ENCODE data around the gene BMERB1. TPM values are rescaled to one million over a fixed set of nuclear protein-coding genes. Genes with fewer than 3 reads are reported as not detected.

The BMERB1 gene
- polyA plus RNA-seq, 1 of the 3 experiments (the other 2 are of a cell fraction): 33.9 TPM

DNA sequence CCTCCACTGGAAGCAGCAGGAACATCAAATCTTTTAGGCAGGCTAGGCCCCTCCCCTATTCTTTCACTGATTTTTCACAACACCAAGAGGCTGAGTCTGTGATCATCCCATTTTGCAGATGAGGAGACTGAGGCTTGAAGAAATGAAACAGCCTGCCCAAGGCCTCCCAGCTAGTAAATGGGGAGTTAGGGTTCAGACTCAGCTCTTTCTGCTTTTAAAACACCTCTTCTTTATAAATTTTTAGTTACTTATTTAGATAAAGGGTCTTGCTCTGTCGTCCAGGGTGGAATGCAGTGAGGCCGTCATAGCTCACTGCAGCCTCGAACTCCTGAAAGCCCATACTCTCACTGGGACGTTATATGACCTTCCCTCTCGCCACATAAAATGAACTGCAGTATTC, 82.2 kb downstream of the BMERB1 start:
- Histone ChIP-seq H3K79me2 (ENCODE audit: insufficient read depth) (no peaks in the 10 kb centered on the region), H3F3A (replicated peaks; ENCODE audit: insufficient read depth) (no peaks in the 10 kb centered on the region), H2AFZ (ENCODE audit: low read depth) (no peak overlapping the region), H3K27ac (ENCODE audit: low read depth in 2 of 2, low read length in 1 of 2) (no peak overlapping the region), H3K4me1 (ENCODE audit: control insufficient read depth in 1 of 2, insufficient read depth in 2 of 2, low read depth in 1 of 2, low read length in 1 of 2) (peaks cover 5 to 26% of the 10 kb centered on the region in 2 experiments; a peak in 2 of 4 replicates), H3K36me3 (replicated peaks in 1 of 2; ENCODE audit: control insufficient read depth in 1 of 2, insufficient read depth in 2 of 2, low read length in 1 of 2) (no peaks in the 10 kb centered on the region), H3K4me3 (ENCODE audit: low read depth in 2 of 2, low read length in 1 of 2) (no peak overlapping the region), H3K9me3 (no peaks in the 10 kb centered on the region), H4K20me1 (ENCODE audit: insufficient read depth) (no peaks in the 10 kb centered on the region), H3K9ac (no peak overlapping the region), H3K9me2 (no peaks in the 10 kb centered on the region), H3K4me2 (no peak overlapping the region), H3K27me3 (ENCODE audit: insufficient read depth) (no peaks in the 10 kb centered on the region)
- ChIA-PET CTCF (interaction anchor here (0.8 to 1.0 kb wide), 2 partner anchors 19 to 89 kb away, joined by 3 to 4 read pairs; no protein-coding TSS in a partner anchor), POLR2A (no interaction called here)
- 91% methylated on average over 5 of the region's 5 CpGs for WGBS (ENCODE audit: low lambda C conversion rate)
- DNase-seq: no peak
- TF ChIP-seq NRF1 (IDR thresholded peaks at IDR 0.05; ENCODE audit: low read depth, low read length): no peak
- TF ChIP-seq TCF12 (IDR thresholded peaks at IDR 0.05): no peak
- TF ChIP-seq NFIC (IDR thresholded peaks at IDR 0.05; ENCODE audit: borderline replicate concordance): no peak
- TF ChIP-seq, protein P1, sequence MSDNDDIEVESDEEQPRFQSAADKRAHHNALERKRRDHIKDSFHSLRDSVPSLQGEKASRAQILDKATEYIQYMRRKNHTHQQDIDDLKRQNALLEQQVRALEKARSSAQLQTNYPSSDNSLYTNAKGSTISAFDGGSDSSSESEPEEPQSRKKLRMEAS (IDR thresholded peaks at IDR 0.05; ENCODE audit: low read depth): no peak
- TF ChIP-seq FOXJ3 (CRISPR knock-in tag; IDR thresholded peaks at IDR 0.05): no peak
- TF ChIP-seq, protein P2, sequence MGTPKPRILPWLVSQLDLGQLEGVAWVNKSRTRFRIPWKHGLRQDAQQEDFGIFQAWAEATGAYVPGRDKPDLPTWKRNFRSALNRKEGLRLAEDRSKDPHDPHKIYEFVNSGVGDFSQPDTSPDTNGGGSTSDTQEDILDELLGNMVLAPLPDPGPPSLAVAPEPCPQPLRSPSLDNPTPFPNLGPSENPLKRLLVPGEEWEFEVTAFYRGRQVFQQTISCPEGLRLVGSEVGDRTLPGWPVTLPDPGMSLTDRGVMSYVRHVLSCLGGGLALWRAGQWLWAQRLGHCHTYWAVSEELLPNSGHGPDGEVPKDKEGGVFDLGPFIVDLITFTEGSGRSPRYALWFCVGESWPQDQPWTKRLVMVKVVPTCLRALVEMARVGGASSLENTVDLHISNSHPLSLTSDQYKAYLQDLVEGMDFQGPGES (IDR thresholded peaks at IDR 0.05; ENCODE audit: low read depth, low read length): no peak
- TF ChIP-seq, protein P3, sequence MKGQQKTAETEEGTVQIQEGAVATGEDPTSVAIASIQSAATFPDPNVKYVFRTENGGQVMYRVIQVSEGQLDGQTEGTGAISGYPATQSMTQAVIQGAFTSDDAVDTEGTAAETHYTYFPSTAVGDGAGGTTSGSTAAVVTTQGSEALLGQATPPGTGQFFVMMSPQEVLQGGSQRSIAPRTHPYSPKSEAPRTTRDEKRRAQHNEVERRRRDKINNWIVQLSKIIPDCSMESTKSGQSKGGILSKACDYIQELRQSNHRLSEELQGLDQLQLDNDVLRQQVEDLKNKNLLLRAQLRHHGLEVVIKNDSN (IDR thresholded peaks at IDR 0.05; ENCODE audit: borderline replicate concordance, low read depth): no peak
- TF ChIP-seq TEAD4 (IDR thresholded peaks at IDR 0.05; ENCODE audit: borderline replicate concordance, insufficient read depth): no peak

DNA sequence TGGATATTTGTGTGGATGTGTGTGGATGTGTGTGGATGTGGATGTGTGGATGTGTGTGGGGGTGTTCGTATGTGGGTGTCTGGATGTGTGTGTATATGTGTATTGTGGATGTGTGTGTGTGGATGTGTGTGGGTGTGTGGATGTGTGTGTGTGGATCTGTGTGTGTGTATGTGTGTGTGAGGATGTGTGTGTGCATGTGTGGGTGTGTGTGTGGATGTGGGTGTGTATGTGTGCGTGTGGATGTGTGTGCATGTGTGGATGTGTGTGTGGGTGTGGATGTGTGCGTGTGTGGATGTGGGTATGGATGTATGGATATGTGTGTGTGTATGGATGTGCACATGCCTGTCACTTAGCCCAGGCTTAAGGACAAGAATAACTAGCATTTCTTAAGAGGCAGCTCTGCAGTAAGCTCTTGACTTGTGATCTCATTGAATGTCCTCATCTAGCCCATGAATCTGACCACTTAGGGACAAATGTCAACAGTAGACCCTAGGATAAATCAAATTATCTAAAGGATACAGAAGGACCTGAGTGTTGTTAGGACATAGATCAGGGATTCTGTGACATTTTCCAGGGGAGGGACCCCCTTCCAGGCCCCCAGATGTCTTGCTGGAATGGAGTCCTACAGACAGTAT, 83.5 kb downstream of the BMERB1 start:
- Histone ChIP-seq H3K9me2 (no peaks in the 10 kb centered on the region), H3K27me3 (ENCODE audit: insufficient read depth) (no peaks in the 10 kb centered on the region), H3K79me2 (ENCODE audit: insufficient read depth) (no peaks in the 10 kb centered on the region), H3K4me3 (ENCODE audit: low read depth in 2 of 2, low read length in 1 of 2) (no peak overlapping the region), H3K36me3 (replicated peaks in 1 of 2; ENCODE audit: control insufficient read depth in 1 of 2, insufficient read depth in 2 of 2, low read length in 1 of 2) (no peaks in the 10 kb centered on the region), H3K4me1 (ENCODE audit: control insufficient read depth in 1 of 2, insufficient read depth in 2 of 2, low read depth in 1 of 2, low read length in 1 of 2) (peaks cover 5 to 36% of the 10 kb centered on the region in 2 experiments; a peak in 2 of 4 replicates), H3K27ac (ENCODE audit: low read depth in 2 of 2, low read length in 1 of 2) (no peak overlapping the region), H3K4me2 (no peak overlapping the region), H2AFZ (ENCODE audit: low read depth) (no peak overlapping the region), H3K9me3 (no peaks in the 10 kb centered on the region), H3F3A (replicated peaks; ENCODE audit: insufficient read depth) (no peaks in the 10 kb centered on the region), H3K9ac (no peak overlapping the region), H4K20me1 (ENCODE audit: insufficient read depth) (no peaks in the 10 kb centered on the region)
- ChIA-PET POLR2A (no interaction called here), CTCF (interaction anchor here (4.8 kb wide), 1 partner anchor 33 kb away, joined by 29 read pairs; no protein-coding TSS in a partner anchor)
- 90% methylated on average over 3 of the region's 3 CpGs for WGBS (ENCODE audit: low lambda C conversion rate)
- DNase-seq: no peak
- TF ChIP-seq TCF12 (IDR thresholded peaks at IDR 0.05) (no peak), EZH2phosphoT487 (IDR thresholded peaks at IDR 0.05; ENCODE audit: borderline replicate concordance, low read depth) (no peak), GATA2 (CRISPR knock-in tag; IDR thresholded peaks at IDR 0.05) (no peak), FOSL2 (IDR thresholded peaks at IDR 0.05; ENCODE audit: borderline replicate concordance, low read depth) (no peak), JUND (IDR thresholded peaks at IDR 0.05) (no peak)
